Loucy (cell line): Measurements from ENCODE around the gene DHX40.

Experiments used
- EZH2phosphoT487 ChIP-seq: fragments of 200-600 bp; IDR thresholded peaks from 2 replicates; pipeline ENCODE4 v1.6.1; 2018; ENCODE audit warnings: antibody characterized with exemption, mild to moderate bottlenecking, moderate library complexity, borderline replicate concordance
- TF ChIP-seq, protein P1 (sequence below): fragments of 200-600 bp; sonication (generic); conservative IDR thresholded peaks from 2 replicates; pipeline ENCODE4 v1.5.1; 2014; ENCODE audit warnings: mild to moderate bottlenecking, antibody characterized with exemption, low read length

DNA sequence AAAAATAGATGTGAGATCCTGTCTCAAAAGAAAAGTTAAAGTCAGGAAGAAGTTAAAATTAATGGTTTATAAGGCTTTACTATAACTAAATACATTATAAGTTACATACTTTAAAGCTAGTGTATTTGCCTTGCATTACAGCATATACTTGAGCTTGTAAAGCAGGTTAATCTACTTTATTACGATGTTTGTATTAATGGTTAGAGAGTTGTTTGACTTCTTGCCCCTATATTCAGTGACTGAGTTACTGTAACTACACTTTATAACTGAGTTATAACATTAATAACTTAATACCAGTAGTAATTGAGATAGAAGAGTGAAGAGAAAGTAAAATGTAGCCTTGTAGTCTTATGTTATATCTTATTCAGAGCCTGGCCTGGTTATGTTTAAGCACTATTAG lies 77.2 kb downstream of the DHX40 start:
- TF ChIP-seq, protein P1, sequence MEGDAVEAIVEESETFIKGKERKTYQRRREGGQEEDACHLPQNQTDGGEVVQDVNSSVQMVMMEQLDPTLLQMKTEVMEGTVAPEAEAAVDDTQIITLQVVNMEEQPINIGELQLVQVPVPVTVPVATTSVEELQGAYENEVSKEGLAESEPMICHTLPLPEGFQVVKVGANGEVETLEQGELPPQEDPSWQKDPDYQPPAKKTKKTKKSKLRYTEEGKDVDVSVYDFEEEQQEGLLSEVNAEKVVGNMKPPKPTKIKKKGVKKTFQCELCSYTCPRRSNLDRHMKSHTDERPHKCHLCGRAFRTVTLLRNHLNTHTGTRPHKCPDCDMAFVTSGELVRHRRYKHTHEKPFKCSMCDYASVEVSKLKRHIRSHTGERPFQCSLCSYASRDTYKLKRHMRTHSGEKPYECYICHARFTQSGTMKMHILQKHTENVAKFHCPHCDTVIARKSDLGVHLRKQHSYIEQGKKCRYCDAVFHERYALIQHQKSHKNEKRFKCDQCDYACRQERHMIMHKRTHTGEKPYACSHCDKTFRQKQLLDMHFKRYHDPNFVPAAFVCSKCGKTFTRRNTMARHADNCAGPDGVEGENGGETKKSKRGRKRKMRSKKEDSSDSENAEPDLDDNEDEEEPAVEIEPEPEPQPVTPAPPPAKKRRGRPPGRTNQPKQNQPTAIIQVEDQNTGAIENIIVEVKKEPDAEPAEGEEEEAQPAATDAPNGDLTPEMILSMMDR = no peak
- TF ChIP-seq EZH2phosphoT487 = no peak
